HepG2 (cell line): ENCODE measurements around the gene NEMP2. TPM values are rescaled to one million over a fixed set of nuclear protein-coding genes. Genes with fewer than 3 reads are reported as not detected.

Experiments
- DNMT1 ChIP-seq: sonication (generic); formaldehyde crosslinking; IDR thresholded peaks from 2 replicates; pipeline ENCODE4 v1.5.1; 2020; ENCODE audit warnings: mild to moderate bottlenecking, missing genetic modification reagents
- HNF4G ChIP-seq, 2 experiments: sonication (generic) in 1 of 2; formaldehyde crosslinking in 1 of 2; IDR thresholded peaks; 2 replicates each; pipeline versions ENCODE4 v1.4.0 to v1.6.1; 2011 to 2020; ENCODE audit warnings: borderline replicate concordance in 2 of 2, low read depth in 2 of 2, mild to moderate bottlenecking in 2 of 2, low read length in 1 of 2, missing genetic modification reagents in 1 of 2, moderate library complexity in 1 of 2
- IKZF5 ChIP-seq: IDR thresholded peaks from 2 replicates; pipeline ENCODE4 v1.6.1; 2018; ENCODE audit warnings: missing genetic modification reagents, mild to moderate bottlenecking, missing compliant biosample characterization
- KDM6A ChIP-seq: IDR thresholded peaks from 2 replicates; pipeline ENCODE4 v1.6.1; 2016; ENCODE audit warnings: low read depth
- NKX3-1 ChIP-seq: sonication (generic); formaldehyde crosslinking; IDR thresholded peaks from 2 replicates; pipeline ENCODE4 v1.5.0; 2020; ENCODE audit warnings: missing genetic modification reagents
- NONO ChIP-seq, 2 experiments: fragments of 450-650 bp in 1 of 2; sonication (generic) in 1 of 2; formaldehyde crosslinking in 1 of 2; IDR thresholded peaks in 1 of 2; conservative IDR thresholded peaks in 1 of 2; 2 replicates each; pipeline versions ENCODE4 v1.6.1 to v1.8.0; 2017 to 2022; ENCODE audit warnings: mild to moderate bottlenecking in 1 of 2, missing genetic modification reagents in 1 of 2, moderate library complexity in 1 of 2
- RFXAP ChIP-seq: sonication (generic); formaldehyde crosslinking; IDR thresholded peaks from 2 replicates; pipeline ENCODE4 v1.4.0; 2020; ENCODE audit warnings: missing genetic modification reagents, borderline replicate concordance
- RORA ChIP-seq: sonication (generic); formaldehyde crosslinking; IDR thresholded peaks from 2 replicates; pipeline ENCODE4 v1.5.0; 2020; ENCODE audit warnings: mild to moderate bottlenecking, missing genetic modification reagents, moderate library complexity
- SNAPC2 ChIP-seq: sonication (generic); formaldehyde crosslinking; IDR thresholded peaks from 2 replicates; pipeline ENCODE4 v1.8.1; 2022; ENCODE audit warnings: mild to moderate bottlenecking, missing genetic modification reagents
- SNRNP70 ChIP-seq: fragments of 200-400 bp; formaldehyde crosslinking; IDR thresholded peaks from 2 replicates; pipeline ENCODE4 v1.6.1; 2017; ENCODE audit warnings: mild to moderate bottlenecking, low read depth, low read length, moderate library complexity
- ZNF18 ChIP-seq: sonication (generic); formaldehyde crosslinking; IDR thresholded peaks from 2 replicates; pipeline ENCODE4 v1.8.0; 2022; ENCODE audit warnings: mild to moderate bottlenecking, missing genetic modification reagents; ENCODE audit not compliant: insufficient replicate concordance
- ZNF264 ChIP-seq: sonication (generic); formaldehyde crosslinking; IDR thresholded peaks from 2 replicates; pipeline ENCODE4 v1.4.0; 2020; ENCODE audit warnings: missing genetic modification reagents
- ZNF329 ChIP-seq: sonication (generic); formaldehyde crosslinking; IDR thresholded peaks from 2 replicates; pipeline ENCODE4 v1.9.0; 2021; ENCODE audit warnings: low read depth, mild to moderate bottlenecking, missing genetic modification reagents
- ZNF564 ChIP-seq: sonication (generic); formaldehyde crosslinking; IDR thresholded peaks from 2 replicates; pipeline ENCODE4 v1.8.1; 2023; ENCODE audit warnings: mild to moderate bottlenecking, missing genetic modification reagents
- ZNF704 ChIP-seq: sonication (generic); formaldehyde crosslinking; IDR thresholded peaks from 2 replicates; pipeline ENCODE4 v1.8.1; 2023; ENCODE audit warnings: mild to moderate bottlenecking, inconsistent platforms, moderate library complexity, missing genetic modification reagents, borderline replicate concordance
- ZNF782 ChIP-seq: sonication (generic); formaldehyde crosslinking; IDR thresholded peaks from 2 replicates; pipeline ENCODE4 v1.4.0; 2020; ENCODE audit warnings: missing genetic modification reagents, mild to moderate bottlenecking, borderline replicate concordance
- ZNF788 ChIP-seq: sonication (generic); formaldehyde crosslinking; IDR thresholded peaks from 2 replicates; pipeline ENCODE4 v1.5.0; 2020; ENCODE audit warnings: mild to moderate bottlenecking, missing genetic modification reagents, borderline replicate concordance
- polyA plus RNA-seq, 8 experiments: library from polyadenylated mRNA; depleted of rRNA in 3 of 8; stranded (reverse) in 7 of 8; unstranded in 1 of 8; fragments of >200 nt; fragmentation: Illumina TruSeq in 4 of 8; extraction: Trizol in 4 of 8; gene quantifications; 2 replicates each; pipeline versions ENCODE4 v1.2.1 to v1.2.3, GENCODE V29; 2011 to 2016; ENCODE audit warnings: low read depth in 4 of 8, missing spikeins in 1 of 8, mixed read lengths in 1 of 8; ENCODE audit not compliant: insufficient read depth in 1 of 8
- total RNA-seq, 5 experiments: library from RNA; depleted of rRNA; stranded (reverse); fragments of >200 nt; fragmentation: Illumina TruSeq; extraction: Trizol; gene quantifications; 2 replicates each; pipeline ENCODE4 v1.2.3, GENCODE V29; 2016; ENCODE audit warnings: low read depth in 1 of 5
- TF ChIP-seq, protein P1 (sequence below): IDR thresholded peaks from 2 replicates; pipeline ENCODE4 v1.6.1; 2012; ENCODE audit warnings: low read length, improper control_type of control experiment
- TF ChIP-seq, protein P2 (sequence below): sonication (generic); formaldehyde crosslinking; IDR thresholded peaks from 2 replicates; pipeline ENCODE4 v1.4.0; 2020; ENCODE audit warnings: missing genetic modification reagents

The NEMP2 gene
- total and polyA plus RNA-seq, 2 of the 13 experiments (the other 11 are each of a cell fraction or from before 2014, with no cell fraction given), result 2.4 to 9.8 TPM

GRCh38 chr2:190534310-190535120 lies at the start of gene NEMP2 (continued):
- TF ChIP-seq ZNF18 (CRISPR knock-in tag) (peak; percentile 95), NONO (IDR thresholded peaks at IDR 0.05) (no peak), NONO (CRISPR knock-in tag; conservative IDR thresholded peaks at IDR 0.05) (peak; percentile 99), SNRNP70 (no peak), ZNF788 (CRISPR knock-in tag) (peak; percentile 87), ZNF704 (CRISPR knock-in tag) (peak; percentile 97), ZNF564 (CRISPR knock-in tag) (peak; percentile 86; the same call in 1 of the 2 replicates), ZNF264 (CRISPR knock-in tag) (peak; percentile 54), NKX3-1 (CRISPR knock-in tag) (peak; percentile 89), ZNF329 (CRISPR knock-in tag) (peak; percentile 92), DNMT1 (CRISPR knock-in tag) (peak; percentile 94), SNAPC2 (CRISPR knock-in tag) (no peak; the same call in 1 of the 2 replicates), ZNF782 (CRISPR knock-in tag) (peak; percentile 95; the same call in 1 of the 2 replicates), RORA (CRISPR knock-in tag) (no peak), IKZF5 (CRISPR knock-in tag) (peak; percentile 95), KDM6A (CRISPR knock-in tag) (peak; percentile 59), RFXAP (CRISPR knock-in tag) (0 out of 2 replicates have a peak, but pooled peaks have one; percentile 78), HNF4G (IDR thresholded peaks at IDR 0.05; ENCODE audit: borderline replicate concordance, low read depth, low read length) (no peak), HNF4G (CRISPR knock-in tag; IDR thresholded peaks at IDR 0.05; ENCODE audit: borderline replicate concordance, low read depth) (peak; percentile 38; the same call in 1 of the 2 replicates)
- TF ChIP-seq, protein P1, sequence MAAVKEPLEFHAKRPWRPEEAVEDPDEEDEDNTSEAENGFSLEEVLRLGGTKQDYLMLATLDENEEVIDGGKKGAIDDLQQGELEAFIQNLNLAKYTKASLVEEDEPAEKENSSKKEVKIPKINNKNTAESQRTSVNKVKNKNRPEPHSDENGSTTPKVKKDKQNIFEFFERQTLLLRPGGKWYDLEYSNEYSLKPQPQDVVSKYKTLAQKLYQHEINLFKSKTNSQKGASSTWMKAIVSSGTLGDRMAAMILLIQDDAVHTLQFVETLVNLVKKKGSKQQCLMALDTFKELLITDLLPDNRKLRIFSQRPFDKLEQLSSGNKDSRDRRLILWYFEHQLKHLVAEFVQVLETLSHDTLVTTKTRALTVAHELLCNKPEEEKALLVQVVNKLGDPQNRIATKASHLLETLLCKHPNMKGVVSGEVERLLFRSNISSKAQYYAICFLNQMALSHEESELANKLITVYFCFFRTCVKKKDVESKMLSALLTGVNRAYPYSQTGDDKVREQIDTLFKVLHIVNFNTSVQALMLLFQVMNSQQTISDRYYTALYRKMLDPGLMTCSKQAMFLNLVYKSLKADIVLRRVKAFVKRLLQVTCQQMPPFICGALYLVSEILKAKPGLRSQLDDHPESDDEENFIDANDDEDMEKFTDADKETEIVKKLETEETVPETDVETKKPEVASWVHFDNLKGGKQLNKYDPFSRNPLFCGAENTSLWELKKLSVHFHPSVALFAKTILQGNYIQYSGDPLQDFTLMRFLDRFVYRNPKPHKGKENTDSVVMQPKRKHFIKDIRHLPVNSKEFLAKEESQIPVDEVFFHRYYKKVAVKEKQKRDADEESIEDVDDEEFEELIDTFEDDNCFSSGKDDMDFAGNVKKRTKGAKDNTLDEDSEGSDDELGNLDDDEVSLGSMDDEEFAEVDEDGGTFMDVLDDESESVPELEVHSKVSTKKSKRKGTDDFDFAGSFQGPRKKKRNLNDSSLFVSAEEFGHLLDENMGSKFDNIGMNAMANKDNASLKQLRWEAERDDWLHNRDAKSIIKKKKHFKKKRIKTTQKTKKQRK, result no peak
- TF ChIP-seq, protein P2, sequence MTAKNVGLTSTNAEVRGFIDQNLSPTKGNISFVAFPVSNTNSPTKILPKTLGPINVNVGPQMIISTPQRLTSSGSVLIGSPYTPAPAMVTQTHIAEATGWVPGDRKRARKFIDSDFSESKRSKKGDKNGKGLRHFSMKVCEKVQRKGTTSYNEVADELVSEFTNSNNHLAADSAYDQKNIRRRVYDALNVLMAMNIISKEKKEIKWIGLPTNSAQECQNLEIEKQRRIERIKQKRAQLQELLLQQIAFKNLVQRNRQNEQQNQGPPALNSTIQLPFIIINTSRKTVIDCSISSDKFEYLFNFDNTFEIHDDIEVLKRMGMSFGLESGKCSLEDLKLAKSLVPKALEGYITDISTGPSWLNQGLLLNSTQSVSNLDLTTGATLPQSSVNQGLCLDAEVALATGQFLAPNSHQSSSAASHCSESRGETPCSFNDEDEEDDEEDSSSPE, result peak; percentile 98
